H1 (cell line): Measurements from ENCODE around the gene ATP5MC3.

Experiments
- ASH2L ChIP-seq: fragments of 200-600, 300-600 bp; sonication (generic); IDR thresholded peaks from one replicate; pipeline ENCODE4 v1.7.1; 2017; ENCODE audit warnings: low read length
- CTCF ChIP-seq, 3 experiments: IDR thresholded peaks; 1 replicate in 2 of 3; 2 replicates in 1 of 3; pipeline versions ENCODE4 v1.5.1 to v1.6.1; 2011; ENCODE audit warnings: low read length in 3 of 3, mild to moderate bottlenecking in 3 of 3, inconsistent platforms in 2 of 3, low read depth in 1 of 3, moderate library complexity in 1 of 3; ENCODE audit not compliant: insufficient read depth in 1 of 3; ENCODE audit errors: control extremely low read depth in 1 of 3
- EP300 ChIP-seq, 2 experiments: IDR thresholded peaks; 1 replicate in 1 of 2; 2 replicates in 1 of 2; pipeline ENCODE4 v1.6.1; 2011 to 2012; ENCODE audit warnings: low read depth in 2 of 2, low read length in 2 of 2, mild to moderate bottlenecking in 2 of 2, borderline replicate concordance in 1 of 2, inconsistent platforms in 1 of 2, moderate library complexity in 1 of 2
- JUN ChIP-seq: IDR thresholded peaks from 2 replicates; pipeline ENCODE4 v1.6.1; 2011; ENCODE audit warnings: low read depth, mild to moderate bottlenecking, improper control_type of control experiment, low read length
- JUND ChIP-seq: IDR thresholded peaks from 2 replicates; pipeline ENCODE4 v1.6.1; 2011; ENCODE audit warnings: mild to moderate bottlenecking, improper control_type of control experiment, low read length
- POLR2A ChIP-seq, 2 experiments: IDR thresholded peaks; 1 replicate in 1 of 2; 2 replicates in 1 of 2; pipeline ENCODE4 v1.6.1; 2011; ENCODE audit warnings: low read depth in 2 of 2, low read length in 2 of 2, mild to moderate bottlenecking in 2 of 2; ENCODE audit errors: control extremely low read depth in 1 of 2
- POLR2AphosphoS5 ChIP-seq: IDR thresholded peaks from 2 replicates; pipeline ENCODE4 v1.6.1; 2011; ENCODE audit warnings: low read depth, low read length
- SP4 ChIP-seq: IDR thresholded peaks from 2 replicates; pipeline ENCODE4 v1.6.1; 2012; ENCODE audit warnings: low read length, inconsistent platforms
- YY1 ChIP-seq: IDR thresholded peaks from 2 replicates; pipeline ENCODE4 v1.6.1; 2011; ENCODE audit warnings: low read depth, mild to moderate bottlenecking, low read length
- ZNF274 ChIP-seq: IDR thresholded peaks from 2 replicates; pipeline ENCODE4 v1.7.0; 2012; ENCODE audit warnings: low read length, borderline replicate concordance; ENCODE audit errors: extremely low read depth

DNA sequence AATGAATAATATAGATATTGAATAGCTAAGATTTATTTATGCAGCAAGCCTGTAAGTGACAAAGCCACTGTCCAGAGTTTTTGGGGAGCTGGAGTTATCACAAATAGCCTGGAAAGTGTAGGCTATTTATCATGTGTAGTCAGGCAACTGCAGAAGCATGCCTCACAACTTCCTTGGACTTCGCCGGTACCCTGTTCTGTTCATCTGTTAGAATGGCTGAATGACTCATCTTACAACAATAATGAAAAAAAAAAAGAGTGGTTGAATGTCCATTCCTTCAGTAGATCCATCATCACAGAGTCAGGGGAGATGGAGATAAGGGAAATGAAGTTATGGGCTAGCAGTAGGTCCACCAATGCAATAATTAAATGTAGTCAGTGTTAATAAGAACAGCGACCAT lies 24.0 kb upstream of the ATP5MC3 start:
- TF ChIP-seq CTCF (IDR thresholded peaks at IDR 0.05; ENCODE audit: control extremely low read depth in 1 of 3, insufficient read depth in 1 of 3, low read depth in 1 of 3, low read length in 3 of 3) (no peak), ZNF274 (no peak), POLR2A (IDR thresholded peaks at IDR 0.05; ENCODE audit: control extremely low read depth in 1 of 2, low read depth in 2 of 2, low read length in 2 of 2) (no peak), JUN (no peak), JUND (no peak), ASH2L (no peak), POLR2AphosphoS5 (no peak), EP300 (IDR thresholded peaks at IDR 0.05; ENCODE audit: borderline replicate concordance in 1 of 2, low read depth in 2 of 2, low read length in 2 of 2) (no peak), SP4 (no peak), YY1 (no peak)
